Progenitor cell of endocrine pancreas (in vitro differentiated cells): Measurements from ENCODE around the gene USP6NL. TPM values are rescaled to one million over a fixed set of nuclear protein-coding genes. Genes with fewer than 3 reads are reported as not detected.

Experiments used
- DNase-seq: peaks from one replicate; pipeline ENCODE4 v3.0.0; 2021; ENCODE audit warnings: low spot score; ENCODE audit not compliant: unreplicated experiment
- H3K27ac Mint-ChIP-seq: 2 replicates; pipeline ENCODE4 v1.8.0; 2021; ENCODE audit warnings: mild to moderate bottlenecking, moderate library complexity, mixed read lengths
- H3K27me3 Mint-ChIP-seq: 2 replicates; pipeline ENCODE4 v1.8.0; 2021; ENCODE audit warnings: mixed read lengths
- H3K36me3 Mint-ChIP-seq: 2 replicates; pipeline ENCODE4 v1.8.0; 2022; ENCODE audit warnings: mixed read lengths; ENCODE audit not compliant: insufficient read depth
- H3K4me1 Mint-ChIP-seq: 2 replicates; pipeline ENCODE4 v1.8.0; 2021; ENCODE audit warnings: low read depth, mixed read lengths
- H3K4me3 Mint-ChIP-seq: 2 replicates; pipeline ENCODE4 v1.8.0; 2021; ENCODE audit warnings: low read depth, mild to moderate bottlenecking, moderate library complexity, mixed read lengths
- H3K9me3 Mint-ChIP-seq: 2 replicates; pipeline ENCODE4 v1.8.0; 2021; ENCODE audit warnings: low read depth, mixed read lengths
- CTCF ChIP-seq: fragments of 200-600 bp; sonication (generic); IDR thresholded peaks from one replicate; pipeline ENCODE4 v1.5.0; 2021; ENCODE audit warnings: antibody characterized with exemption, mild to moderate bottlenecking; ENCODE audit not compliant: unreplicated experiment
- total RNA-seq: library from RNA; stranded (reverse); gene quantifications from 2 replicates; pipeline ENCODE4 v1.2.1, GENCODE V29; 2021

Gene USP6NL
- total RNA-seq, 1 donor from 2014 or later: 37.3 TPM

- H3K9me3 Mint-ChIP-seq: peaks cover 4% of the 10 kb centered on the region
- DNase-seq: no peak
- peaks cover 6% of the 10 kb centered on the region for H3K27me3 Mint-ChIP-seq
- no peaks in the 10 kb centered on the region for H3K36me3 Mint-ChIP-seq
- no peak overlapping the region for H3K4me3 Mint-ChIP-seq
- no peak for TF ChIP-seq CTCF
- H3K27ac Mint-ChIP-seq: no peak overlapping the region
- no peaks in the 10 kb centered on the region for H3K4me1 Mint-ChIP-seq
These were observed 180.3 kb downstream of the USP6NL start for GRCh38 chr10:11431216-11431555.

- H3K4me3 Mint-ChIP-seq: no peak overlapping the region
- H3K27me3 Mint-ChIP-seq: peaks cover 6% of the 10 kb centered on the region
- TF ChIP-seq CTCF: no peak
- H3K4me1 Mint-ChIP-seq: no peaks in the 10 kb centered on the region
- peaks cover 4% of the 10 kb centered on the region for H3K9me3 Mint-ChIP-seq
- no peak for DNase-seq
- H3K36me3 Mint-ChIP-seq: no peaks in the 10 kb centered on the region
- H3K27ac Mint-ChIP-seq: no peak overlapping the region
These were observed 180.8 kb downstream of the USP6NL start for GRCh38 chr10:11430421-11431215.

GRCh38 chr10:11429439-11430052 is 181.9 kb downstream of the USP6NL start:
- Mint-ChIP-seq H3K27ac (no peak overlapping the region), H3K9me3 (peaks cover 4% of the 10 kb centered on the region)

GRCh38 chr10:11425676-11426075 is 185.8 kb downstream of the USP6NL start:
- no peak overlapping the region for H3K4me3 Mint-ChIP-seq
- TF ChIP-seq CTCF: no peak
- H3K4me1 Mint-ChIP-seq: no peaks in the 10 kb centered on the region
- H3K27me3 Mint-ChIP-seq: no peaks in the 10 kb centered on the region
- H3K9me3 Mint-ChIP-seq: peaks cover 4% of the 10 kb centered on the region
- H3K36me3 Mint-ChIP-seq: no peaks in the 10 kb centered on the region
- H3K27ac Mint-ChIP-seq: no peak overlapping the region
- no peak for DNase-seq

More at GRCh38 chr10:11429439-11430052, 181.9 kb downstream of the USP6NL start:
- Mint-ChIP-seq H3K27me3 (peaks cover 2% of the 10 kb centered on the region), H3K36me3 (no peaks in the 10 kb centered on the region), H3K4me1 (no peaks in the 10 kb centered on the region), H3K4me3 (no peak overlapping the region)
- no peak for DNase-seq
- TF ChIP-seq CTCF: no peak

GRCh38 chr10:11425296-11425610 is 186.2 kb downstream of the USP6NL start:
- no peaks in the 10 kb centered on the region for H3K4me1 Mint-ChIP-seq
- H3K9me3 Mint-ChIP-seq: peaks cover 4% of the 10 kb centered on the region
- H3K27me3 Mint-ChIP-seq: no peaks in the 10 kb centered on the region
- no peak for TF ChIP-seq CTCF
- H3K4me3 Mint-ChIP-seq: no peak overlapping the region
- no peak for DNase-seq
- no peak overlapping the region for H3K27ac Mint-ChIP-seq
- H3K36me3 Mint-ChIP-seq: no peaks in the 10 kb centered on the region
